Brain pericyte (primary cell): ENCODE results near the gene TOMT.
"Not testable (repeated sequence)": the region's sequence is repeated elsewhere in the genome, so short reads cannot be mapped to it uniquely, and the experiment has no call there.

Source experiments
- DNase-seq: peaks from one replicate; pipeline ENCODE4 v3.0.0-alpha.2; 2012; ENCODE audit warnings: low read depth, low spot score

Gene TOMT

GRCh38 chr11:72124046-72124445 lies 18.3 kb downstream of the TOMT start:
- DNase-seq = no peak

- DNase-seq = no peak
Measured at GRCh38 chr11:72125956-72126355, 20.2 kb downstream of the TOMT start.

GRCh38 chr11:72127923-72128322 lies 22.2 kb downstream of the TOMT start:
- no peak for DNase-seq

- DNase-seq = no peak
Measured at GRCh38 chr11:72129381-72129780, 23.7 kb downstream of the TOMT start.

GRCh38 chr11:72132646-72133045 lies 26.9 kb downstream of the TOMT start:
- no peak for DNase-seq

- DNase-seq = not testable (repeated sequence)
Measured at GRCh38 chr11:72135473-72135872, 29.7 kb downstream of the TOMT start, which contains the start of gene FOLR3. TSS of gene FOLR3 (plus strand) at chr11:72135725. CDS start at chr11:72135953, 228 bp downstream.

GRCh38 chr11:72135891-72136683 lies 30.4 kb downstream of the TOMT start:
- no peak for DNase-seq

GRCh38 chr11:72136684-72137262 lies 31.0 kb downstream of the TOMT start:
- no peak for DNase-seq

- DNase-seq = no peak
Measured at GRCh38 chr11:72138821-72139390, 33.2 kb downstream of the TOMT start.

- no peak for DNase-seq
Measured at GRCh38 chr11:72139500-72139899, 33.8 kb downstream of the TOMT start.

GRCh38 chr11:72140661-72141060 lies 34.9 kb downstream of the TOMT start:
- DNase-seq = no peak

- DNase-seq = no peak
Measured at GRCh38 chr11:72141066-72141465, 35.3 kb downstream of the TOMT start.

GRCh38 chr11:72142086-72142485 lies 36.4 kb downstream of the TOMT start:
- not testable (repeated sequence) for DNase-seq

GRCh38 chr11:72142543-72142942 lies 36.8 kb downstream of the TOMT start:
- DNase-seq = not testable (repeated sequence)

GRCh38 chr11:72144807-72145565 lies 39.3 kb downstream of the TOMT start:
- DNase-seq = no peak

- DNase-seq = no peak
Measured at GRCh38 chr11:72146625-72147024, 40.9 kb downstream of the TOMT start.

GRCh38 chr11:72150882-72151281 lies 45.2 kb downstream of the TOMT start:
- DNase-seq = no peak

- not testable (repeated sequence) for DNase-seq
Measured at GRCh38 chr11:72153874-72154273, 48.1 kb downstream of the TOMT start.

GRCh38 chr11:72154816-72155215 lies 49.1 kb downstream of the TOMT start:
- DNase-seq = no peak

GRCh38 chr11:72155751-72156150 lies 50.0 kb downstream of the TOMT start:
- DNase-seq = no peak

- no peak for DNase-seq
Measured at GRCh38 chr11:72157131-72157530, 51.4 kb downstream of the TOMT start.
